Hippocampal formation (tissue), 2 donors: ENCODE measurements around the gene PPP5C.
"Not testable (repeated sequence)": the region's sequence is repeated elsewhere in the genome, so short reads cannot be mapped to it uniquely, and the experiment has no call there.

ENCODE experiments used
- DNase-seq, 2 donors: peaks; one replicate each; lab custom pipeline; 2025; lab: John Stamatoyannopoulos, UW

The PPP5C gene

DNA sequence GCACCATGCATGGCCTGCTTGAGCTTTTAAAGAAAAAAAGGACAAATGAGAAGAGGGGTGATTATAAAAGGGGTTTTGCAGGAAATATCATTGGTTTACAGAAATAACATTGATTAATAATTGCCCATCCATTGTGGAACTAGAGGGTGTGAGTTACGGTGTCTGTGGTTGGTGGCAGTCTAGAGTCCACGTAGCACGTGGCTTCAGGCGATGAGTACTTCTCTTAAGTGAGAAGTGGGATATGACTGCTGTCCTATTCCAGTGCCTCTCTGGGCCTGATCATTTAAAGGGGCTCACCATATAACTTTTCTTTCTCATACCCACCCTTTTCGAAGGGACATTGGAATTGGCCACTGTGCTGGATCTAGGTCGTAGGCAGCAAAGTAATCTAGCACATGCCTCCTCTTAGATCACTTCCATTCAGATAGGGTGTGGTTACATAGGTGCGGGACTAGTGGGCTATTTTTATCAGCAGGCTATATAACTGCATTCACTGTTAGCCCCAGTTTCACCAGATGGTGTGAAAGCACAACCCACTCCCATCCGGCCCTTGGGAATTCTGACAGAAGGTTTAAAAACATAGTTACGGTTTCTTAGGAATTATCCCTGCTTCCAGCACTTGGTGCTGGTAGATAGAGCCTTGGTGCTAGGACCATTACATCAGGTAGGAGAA lies 19.9 kb downstream of the PPP5C start:
- DNase-seq = peak in 1 of 2 donors; percentile 36

DNA sequence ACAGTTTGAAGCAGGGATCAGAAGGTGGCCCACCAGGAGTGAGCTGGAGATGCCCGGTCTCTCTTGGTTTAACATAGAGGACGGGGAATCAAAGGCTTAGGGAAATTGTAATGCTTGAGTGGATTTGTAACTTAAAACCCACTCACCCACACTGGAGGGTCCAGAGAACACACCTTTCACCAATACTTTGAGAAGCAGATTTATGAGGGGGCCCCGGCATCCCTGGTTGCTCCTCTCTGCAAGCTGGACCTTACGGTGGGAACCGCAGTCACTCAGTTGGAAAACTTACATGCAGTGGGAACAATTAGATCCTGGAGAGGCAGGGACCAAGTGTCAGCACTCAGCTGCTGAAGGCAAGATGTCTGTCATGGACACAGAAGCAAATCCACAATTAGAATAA lies 20.5 kb downstream of the PPP5C start:
- DNase-seq = no peak

DNA sequence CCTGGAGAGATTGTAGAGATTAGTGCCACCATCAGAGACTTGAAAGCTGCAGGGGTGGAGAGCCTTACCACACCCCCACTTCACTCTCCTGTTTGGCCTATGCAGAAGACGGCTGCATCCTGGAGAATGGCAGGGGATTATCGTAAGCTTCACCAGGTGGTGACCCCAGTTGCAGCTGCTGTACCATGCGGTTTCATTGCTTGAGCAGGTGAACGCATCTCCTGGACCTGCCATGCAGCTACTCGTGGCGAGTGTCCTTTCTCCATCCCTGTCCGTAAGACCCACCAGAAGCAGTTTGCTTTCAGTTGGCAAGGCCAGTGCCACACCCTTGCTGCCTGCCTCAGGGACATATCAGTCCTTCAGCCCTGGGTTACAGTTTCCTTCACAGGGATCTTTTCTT lies 21.2 kb downstream of the PPP5C start:
- no peak for DNase-seq

DNA sequence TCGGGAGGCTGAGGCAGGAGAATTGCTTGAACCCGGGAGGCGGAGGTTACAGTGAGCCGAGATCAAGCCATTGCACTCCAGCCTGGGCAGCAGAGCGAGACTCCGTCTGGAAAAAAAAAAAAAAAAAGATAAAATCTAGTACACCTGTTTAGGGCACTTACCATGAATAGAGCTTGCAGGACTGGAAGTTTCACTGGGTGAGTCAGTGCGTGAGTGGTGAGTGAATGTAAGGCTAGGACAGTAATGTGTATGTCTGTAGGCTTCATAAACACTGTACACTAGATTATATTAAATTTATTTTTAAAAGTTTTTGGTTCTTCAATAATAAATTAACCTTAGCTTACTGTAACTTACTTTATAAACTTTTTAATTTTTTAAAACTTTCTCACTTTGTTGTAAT lies 22.9 kb downstream of the PPP5C start:
- DNase-seq = no peak

DNA sequence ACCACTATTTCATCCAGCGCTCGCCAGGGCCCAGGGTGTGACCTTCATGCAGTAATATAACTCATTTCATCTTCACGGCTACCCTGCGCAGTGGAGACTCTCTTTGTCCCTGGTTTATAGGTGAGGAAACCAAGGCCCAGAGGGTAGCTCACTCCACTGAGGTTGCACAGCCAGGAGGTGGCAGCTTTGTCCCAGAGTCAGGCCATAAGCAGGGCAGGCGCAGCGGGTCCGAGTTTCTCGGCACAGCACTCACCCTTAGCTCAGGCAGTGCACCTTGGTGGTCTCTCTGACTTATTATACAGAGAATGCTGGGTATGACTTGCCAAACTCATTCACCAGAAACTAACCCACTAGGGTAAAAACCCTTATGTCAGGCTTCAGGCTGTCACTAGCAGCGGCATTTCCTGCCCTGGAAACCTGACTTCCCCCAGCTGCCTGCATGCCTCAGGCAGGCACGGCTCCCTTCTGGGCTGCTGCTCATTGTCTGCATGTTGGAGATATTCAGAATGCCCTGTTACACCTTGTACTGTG lies 24.5 kb downstream of the PPP5C start:
- DNase-seq = no peak

DNA sequence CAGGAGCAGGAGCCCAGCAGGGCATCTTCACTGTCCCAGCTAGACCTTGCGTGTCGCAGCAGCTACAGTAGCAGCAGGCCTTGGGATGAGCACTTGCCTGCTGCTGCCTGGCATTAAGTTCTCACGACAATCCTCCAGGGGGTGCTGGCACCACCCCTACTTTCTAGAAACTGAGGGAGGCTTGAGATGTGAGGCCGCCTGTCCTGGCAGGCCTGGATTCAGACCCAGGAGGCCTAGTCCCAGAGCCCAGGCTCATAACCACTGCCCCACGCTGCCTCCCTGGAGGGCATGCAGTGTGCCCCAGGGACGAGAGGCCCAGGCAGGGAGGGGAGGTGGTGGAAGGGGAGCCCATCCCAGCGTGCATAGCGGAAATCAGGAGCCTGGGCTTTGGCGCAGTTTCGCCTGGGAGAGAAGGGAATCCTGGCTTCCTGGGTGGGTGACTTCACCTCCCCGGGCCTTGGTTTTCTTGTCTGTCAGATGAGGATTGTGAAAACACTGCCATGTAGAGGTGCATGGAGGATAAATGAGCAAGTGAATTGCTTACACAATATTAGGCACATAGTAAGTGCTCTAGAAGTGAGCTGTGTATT lies 26.1 kb downstream of the PPP5C start:
- no peak for DNase-seq

DNA sequence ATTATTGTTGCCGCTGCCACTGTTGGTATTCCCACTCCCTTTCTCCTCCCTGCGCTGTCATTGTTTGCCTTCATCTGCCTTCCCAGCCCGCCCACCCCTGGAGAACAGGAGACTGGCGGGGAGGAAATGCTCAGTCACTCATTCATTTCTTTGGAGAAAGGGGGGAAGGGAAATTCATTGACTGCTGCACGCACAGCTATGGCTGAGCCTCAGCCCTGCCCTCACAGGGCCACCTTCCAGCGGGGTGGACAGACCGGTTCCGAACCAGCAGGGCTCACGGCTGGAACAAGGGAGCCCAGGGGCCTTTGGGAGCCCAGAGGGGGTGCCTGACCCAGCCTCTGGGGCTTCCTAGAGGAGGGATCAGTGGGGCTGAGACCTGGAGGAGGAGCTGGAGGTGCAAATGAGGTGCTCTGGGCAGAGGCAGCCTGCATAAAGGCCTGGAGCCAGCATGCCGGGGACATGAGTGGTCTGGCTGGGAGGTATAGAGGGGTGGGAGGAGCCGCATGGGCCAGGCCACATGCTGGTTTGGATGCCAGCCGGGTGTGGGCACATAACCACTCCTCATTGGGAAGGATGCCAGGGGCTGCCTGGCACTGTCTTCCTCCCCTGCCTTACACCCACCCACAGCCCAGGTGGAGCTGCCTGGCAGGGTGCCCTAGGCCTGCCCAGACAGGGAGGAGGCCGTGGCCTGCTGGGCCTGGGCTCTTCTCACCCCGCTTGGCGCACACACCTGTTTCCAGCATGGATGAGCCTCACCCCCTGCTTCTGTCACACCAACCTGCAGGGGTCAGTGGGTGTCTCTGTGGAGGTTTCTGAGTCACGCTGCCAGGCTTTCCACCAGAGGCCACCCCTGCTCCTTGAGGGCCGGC lies 26.8 kb downstream of the PPP5C start:
- no peak for DNase-seq

DNA sequence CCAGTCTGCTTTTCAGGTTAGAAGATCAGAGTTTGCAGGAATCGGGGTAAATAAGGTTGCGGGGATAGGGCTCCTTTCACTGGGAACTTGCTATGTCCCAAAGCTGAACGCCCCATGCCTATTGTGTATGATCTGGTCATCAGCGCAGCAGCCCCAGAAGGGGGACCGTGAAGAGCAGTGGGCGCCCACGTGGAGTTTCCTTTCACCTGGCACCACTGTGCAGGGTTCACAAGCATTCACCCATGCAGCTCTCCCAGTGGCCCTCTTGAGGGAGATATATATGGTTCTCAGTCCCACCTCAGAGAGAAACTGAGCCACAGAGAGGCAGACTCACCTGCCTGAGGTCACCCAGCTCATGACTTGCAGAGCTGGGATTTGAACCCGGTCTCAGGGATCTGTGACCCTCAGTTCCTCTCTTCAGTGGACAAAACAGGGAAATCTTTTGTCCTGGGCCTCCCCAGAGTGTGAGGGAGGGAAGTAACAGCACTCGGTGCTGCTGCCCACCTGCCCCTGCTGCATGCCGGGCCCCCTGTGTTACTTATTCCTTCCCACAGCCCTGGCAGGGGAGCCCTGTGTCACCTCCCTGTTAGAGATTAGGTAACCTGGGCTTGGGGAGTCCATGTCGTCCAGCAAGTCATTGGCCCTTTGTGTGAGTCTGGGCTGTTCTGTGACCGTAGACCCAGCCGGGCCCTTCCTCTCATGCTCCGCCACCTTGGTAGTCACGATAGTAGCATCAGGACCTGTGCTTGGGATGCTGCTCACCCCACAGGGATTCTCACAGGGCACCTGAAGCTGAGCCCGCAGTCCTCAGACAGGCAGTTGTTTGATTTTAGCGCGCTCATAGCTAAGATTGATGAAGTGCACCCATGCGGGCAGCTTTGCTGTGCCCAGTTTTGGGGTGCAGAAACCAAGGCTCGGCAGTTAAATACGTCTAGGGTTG lies 27.9 kb downstream of the PPP5C start:
- no peak for DNase-seq

DNA sequence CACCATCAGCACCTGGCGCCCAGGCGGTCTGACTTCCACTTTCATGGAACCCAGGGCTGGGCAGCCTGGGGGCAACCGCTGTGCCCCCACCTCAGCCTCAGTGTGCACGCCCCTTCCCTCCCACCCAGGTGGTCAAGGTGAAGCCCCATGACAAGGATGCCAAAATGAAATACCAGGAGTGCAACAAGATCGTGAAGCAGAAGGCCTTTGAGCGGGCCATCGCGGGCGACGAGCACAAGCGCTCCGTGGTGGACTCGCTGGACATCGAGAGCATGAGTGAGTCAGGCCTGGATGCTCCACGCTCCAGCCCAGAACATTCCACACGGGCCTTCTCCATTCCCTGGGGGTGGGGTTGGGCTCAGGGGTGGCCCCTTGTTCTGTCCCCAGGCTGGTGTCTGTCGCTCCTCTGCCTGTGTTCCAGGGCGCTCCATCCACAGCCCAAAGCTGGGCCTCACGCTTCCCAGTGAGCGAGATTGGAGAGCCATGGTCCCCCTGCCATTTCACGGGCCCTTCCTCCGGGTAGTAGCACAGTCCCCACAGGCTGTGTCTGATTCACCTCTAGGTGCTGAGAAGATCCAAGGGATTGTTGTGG lies 28.7 kb downstream of the PPP5C start:
- not testable (repeated sequence) for DNase-seq

DNA sequence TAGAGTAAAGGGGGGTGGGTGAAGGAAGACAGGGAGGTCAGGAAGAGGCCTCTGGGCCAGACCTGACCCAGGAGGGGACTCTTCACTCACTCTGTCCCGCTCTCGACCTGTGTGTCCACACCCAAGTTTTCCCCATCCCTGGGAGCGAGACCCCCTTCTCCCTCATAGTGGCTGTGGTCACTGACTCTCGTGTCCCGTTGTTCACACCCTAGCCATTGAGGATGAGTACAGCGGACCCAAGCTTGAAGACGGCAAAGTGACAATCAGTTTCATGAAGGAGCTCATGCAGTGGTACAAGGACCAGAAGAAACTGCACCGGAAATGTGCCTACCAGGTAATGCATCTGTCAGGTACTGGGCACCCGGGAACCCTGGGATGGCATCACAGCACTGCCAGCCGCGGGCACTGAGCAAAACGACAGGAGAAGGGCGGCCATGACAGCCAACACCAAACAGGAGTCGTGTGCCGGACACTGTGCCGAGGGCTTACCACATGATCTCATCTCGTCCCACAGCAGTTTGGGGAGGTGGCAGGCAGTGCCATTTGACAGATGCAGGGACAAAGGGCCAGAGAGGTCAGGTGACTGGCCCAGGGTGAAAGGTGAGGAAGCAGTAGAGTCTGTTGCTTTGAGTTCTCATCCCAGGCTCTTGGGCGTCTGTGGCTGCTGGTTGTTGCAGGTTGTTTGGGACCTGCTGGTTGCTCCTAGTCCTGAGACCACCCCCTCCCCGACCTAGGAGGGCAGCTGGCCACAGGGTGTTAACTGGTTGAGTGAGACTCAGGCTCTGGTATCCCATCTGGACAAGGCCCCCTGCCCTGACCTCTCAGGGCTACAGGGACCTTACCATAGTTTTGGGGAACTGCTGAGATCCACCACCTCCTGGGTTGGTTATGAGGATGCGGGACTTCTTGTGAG lies 29.6 kb downstream of the PPP5C start:
- DNase-seq = no peak

DNA sequence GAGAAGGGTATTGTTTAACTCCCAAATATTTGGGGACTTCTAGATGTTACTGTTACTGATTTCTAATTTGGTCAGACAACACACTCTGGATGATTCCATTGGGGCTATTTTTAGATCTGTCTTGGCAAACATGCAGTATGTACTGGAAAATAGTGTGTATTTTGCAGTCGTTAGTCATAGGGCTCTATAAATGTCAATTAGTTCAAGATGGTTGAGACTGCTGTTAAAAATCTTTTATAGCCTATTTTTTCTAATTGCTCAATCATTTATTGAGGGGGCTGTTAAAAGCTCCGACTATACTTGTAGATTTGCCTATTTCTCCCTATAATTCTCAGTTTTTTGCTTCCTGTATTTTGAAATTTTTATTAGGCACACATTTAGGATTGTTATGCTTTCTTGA lies 31.4 kb downstream of the PPP5C start:
- DNase-seq = peak in 1 of 2 donors; percentile 8

DNA sequence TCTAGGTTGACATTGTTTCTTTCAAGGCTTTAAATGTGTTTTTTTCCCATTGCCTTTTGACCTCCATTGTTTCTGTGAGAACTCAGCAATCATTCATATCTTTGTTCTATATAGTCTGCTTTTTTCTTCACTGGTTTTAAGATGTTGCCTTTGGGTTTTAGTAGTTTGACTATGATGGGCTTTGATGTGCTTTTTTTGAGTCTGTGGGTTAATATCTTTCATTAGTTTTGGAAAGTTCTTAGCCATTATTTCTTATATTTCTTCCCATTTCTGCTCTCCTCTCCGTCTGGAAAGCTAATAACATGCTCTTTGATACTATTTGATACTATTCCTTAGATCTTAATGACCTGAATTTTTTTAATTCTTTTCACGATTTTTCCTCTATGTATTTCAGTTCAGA lies 33.8 kb downstream of the PPP5C start:
- DNase-seq = no peak

DNA sequence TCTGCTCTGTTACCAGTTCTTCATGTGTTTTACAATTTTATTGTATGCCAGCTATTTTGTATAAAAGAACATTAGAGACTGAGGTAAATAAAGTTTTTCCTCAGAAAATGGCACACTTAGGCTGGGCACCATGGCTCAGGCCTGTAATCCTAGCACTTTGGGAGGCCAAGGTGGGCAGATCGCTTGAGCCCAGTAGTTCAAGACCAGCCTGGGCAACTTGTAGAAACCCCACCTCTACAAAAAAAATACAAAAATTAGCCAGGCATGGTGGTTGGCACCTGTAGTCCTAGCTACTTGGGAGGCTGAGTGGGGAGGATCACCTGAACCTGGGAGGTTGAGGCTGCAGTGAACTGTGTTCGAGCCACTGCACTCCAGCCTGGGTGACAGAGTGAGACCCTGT lies 34.5 kb downstream of the PPP5C start:
- DNase-seq = no peak

DNA sequence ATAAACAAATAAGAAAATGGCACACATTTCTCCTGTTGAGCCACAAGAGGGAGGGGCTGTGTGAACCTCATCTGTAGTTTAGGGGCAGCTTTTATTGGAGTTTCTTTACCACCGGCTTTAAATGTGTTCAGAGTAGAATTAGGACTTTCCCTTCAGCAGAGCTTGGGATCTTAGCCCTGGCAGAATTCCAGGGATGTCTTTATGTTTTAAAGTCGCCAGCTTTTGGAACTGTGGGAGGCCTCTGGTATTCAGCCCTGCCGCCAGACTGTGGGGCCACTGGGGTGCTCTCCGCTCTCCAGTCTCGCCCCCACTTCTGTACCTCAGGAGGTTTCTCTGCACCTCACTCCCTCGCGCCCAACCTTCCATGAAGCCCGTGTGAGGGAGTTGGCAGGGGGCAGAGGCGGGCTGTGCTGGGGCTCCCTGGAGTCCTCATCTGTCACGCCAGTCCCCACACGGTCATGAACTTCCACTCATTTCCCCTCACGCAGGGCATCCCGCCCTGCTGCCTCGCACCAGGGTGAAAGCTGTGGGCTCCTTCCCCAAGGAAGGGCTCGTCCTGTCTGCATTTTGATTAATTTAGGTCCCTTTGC lies 35.0 kb downstream of the PPP5C start:
- DNase-seq = no peak

DNA sequence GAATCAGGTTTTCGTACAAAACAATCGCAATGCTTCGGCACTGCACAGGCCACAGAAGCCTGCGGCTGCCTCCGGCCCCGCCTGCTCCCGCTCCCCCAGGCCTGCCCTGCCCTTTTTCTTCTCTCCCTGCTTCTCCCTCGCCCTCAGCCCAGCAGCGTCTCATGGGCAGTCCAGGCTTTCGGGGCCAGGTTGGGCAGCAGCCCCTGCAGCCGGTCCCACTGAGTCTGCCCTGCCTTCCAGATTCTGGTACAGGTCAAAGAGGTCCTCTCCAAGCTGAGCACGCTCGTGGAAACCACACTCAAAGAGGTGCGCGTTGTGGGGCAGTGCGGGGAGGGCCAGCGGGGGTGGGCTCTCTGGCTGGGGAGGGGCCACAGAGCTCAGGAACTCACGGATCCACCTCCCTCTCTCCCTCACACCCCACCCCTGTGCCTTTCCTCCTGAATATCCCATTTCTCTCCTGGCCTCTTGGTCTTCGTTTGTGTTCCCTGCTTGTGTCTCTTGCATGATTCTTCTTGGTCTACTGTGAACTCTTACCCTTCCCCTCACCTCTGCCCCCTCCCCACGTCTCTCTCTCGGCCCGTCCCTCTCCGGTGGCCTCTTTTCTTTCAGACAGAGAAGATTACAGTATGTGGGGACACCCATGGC lies 36.4 kb downstream of the PPP5C start:
- no peak for DNase-seq

DNA sequence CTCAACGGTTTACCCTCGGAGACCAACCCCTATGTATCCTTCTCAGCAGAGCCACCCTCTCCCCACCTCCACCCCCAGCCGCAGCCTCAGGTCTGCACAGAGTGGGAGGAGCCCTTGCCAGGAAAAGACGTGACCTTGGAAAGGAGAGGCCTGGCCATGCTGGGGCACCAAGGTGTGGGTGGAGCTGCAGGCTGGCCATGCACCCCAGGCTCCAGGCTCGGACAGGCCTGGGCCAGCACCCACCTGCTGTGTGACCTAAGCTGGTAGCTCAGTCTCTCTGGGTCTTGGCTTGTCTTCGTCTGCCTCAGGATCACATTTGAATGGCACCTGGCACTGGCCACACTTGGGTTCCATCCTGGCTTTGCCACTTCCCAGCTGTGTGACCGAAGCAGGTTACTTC lies 37.0 kb downstream of the PPP5C start:
- no peak for DNase-seq

DNA sequence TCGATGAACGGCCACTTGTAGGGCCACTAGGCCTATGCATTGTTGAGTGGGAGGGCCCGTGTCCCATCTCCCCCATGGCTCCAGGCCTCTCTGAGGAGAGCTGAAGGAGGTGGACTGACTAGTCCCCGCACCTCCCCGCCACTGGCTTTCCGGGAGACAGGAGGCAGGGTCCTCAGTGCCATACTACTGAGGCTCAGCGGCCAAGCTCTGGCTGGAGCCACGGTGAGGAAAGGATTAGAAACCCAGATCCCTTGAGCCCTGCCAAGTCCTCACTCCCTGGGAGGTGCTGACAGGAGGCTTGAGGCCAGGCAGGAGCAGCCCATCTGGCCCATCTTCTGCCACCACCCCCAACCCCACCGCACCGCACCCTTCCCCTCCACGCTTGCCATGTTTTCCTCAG lies 37.5 kb downstream of the PPP5C start:
- no peak for DNase-seq

DNA sequence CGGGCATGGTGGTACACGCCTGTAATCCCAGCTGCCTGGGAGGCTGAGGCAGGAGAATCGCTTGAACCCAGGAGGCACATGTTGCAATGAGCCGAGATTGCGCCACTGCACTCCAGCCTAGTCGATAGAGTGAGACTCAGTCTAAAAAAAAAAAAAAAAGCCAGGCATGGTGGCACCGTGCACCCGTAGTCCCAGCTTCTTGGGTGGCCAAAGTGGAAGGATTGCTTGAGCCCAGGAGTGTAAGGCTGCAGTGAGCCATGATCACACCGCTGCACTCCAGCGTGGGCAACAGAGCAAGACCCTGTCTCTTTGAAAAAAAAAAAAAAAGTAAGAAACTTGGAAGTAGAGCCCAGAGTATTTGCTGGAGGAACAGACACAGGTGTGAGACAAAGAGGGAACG lies 38.7 kb downstream of the PPP5C start:
- no peak for DNase-seq

DNA sequence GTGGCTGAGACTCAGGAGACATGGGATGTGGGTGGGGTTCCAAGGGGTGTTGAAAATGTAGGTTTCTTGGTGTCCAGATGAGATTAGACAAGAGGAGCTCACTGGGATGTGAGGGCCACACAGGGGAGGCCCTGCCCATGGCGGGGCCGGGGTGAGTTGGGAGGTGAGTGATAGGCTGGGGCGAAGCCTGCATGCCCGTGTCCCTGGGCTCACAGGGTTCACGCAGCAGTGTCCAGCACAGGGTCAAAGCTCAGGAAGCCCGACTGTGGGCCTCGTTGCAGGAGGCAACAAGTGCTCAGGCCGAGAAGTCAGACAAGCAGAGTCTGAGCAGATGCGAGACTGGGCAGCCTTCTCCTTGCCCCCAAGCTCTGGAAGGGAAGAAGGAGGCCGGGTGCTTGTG lies 39.3 kb downstream of the PPP5C start:
- no peak for DNase-seq
